ENCODE measurements around the gene JAZF1. TPM values are rescaled to one million over a fixed set of nuclear protein-coding genes. Genes with fewer than 3 reads are reported as not detected.

Gene JAZF1
- total and polyA plus RNA-seq, 2 of the 8 experiments (the other 6 are each of a cell fraction or from before 2014, with no cell fraction given) = 2.6 to 21.8 TPM

GRCh38 chr7:28168393-28169158 lies 12.0 kb downstream of the JAZF1 start:
- peaks cover 2% of the 10 kb centered on the region; the same call in 1 of the 2 replicates for H3K79me1 ChIP-seq (ENCODE audit: low read depth, low read length)
- no peak overlapping the region for H3K27ac ChIP-seq (ENCODE audit: low read depth, low read length)
- peaks cover 0 to 33% of the 10 kb centered on the region in 2 experiments for H3K79me2 ChIP-seq (ENCODE audit: control insufficient read depth in 1 of 2, insufficient read depth in 2 of 2, low read length in 2 of 2)
- H4K8ac ChIP-seq (ENCODE audit: extremely low read depth, insufficient read depth, low read length) = no peak overlapping the region
- H3K36me3 ChIP-seq (ENCODE audit: control insufficient read depth in 2 of 4, insufficient read depth in 4 of 4, low read length in 3 of 4) = no peaks in the 10 kb centered on the region
- H3K27me3 ChIP-seq (replicated peaks in 1 of 4; ENCODE audit: control insufficient read depth in 3 of 4, extremely low read depth in 1 of 4, insufficient read depth in 3 of 4, low read length in 3 of 4) = no peaks in the 10 kb centered on the region
- H2BK15ac ChIP-seq (ENCODE audit: low read length) = no peak overlapping the region
- H3K14ac ChIP-seq (ENCODE audit: insufficient read length) = no peak overlapping the region
- FAIRE-seq (no peak), DNase-seq (ENCODE audit: low read depth in 1 of 2, low spot score in 2 of 2) (no peak)
- H2BK120ac ChIP-seq (replicated peaks; ENCODE audit: low read depth, low read length) = no peak overlapping the region
- no peak overlapping the region for H3K4ac ChIP-seq (replicated peaks; ENCODE audit: insufficient read length, low read depth, low read length)
- no peak overlapping the region for H2BK5ac ChIP-seq (ENCODE audit: low read depth, low read length)
- H3K56ac ChIP-seq (replicated peaks; ENCODE audit: insufficient read length, low read depth, low read length) = no peak overlapping the region
- no peak overlapping the region for H2BK20ac ChIP-seq (ENCODE audit: low read length)
- ChIA-PET CTCF (ENCODE audit: partially characterized antibody) (interaction anchor here (0.7 to 1.5 kb wide), 3 partner anchors 10 to 33 kb away, joined by 3 to 5 read pairs (median 3); no protein-coding TSS in a partner anchor), POLR2A (ENCODE audit: partially characterized antibody) (no interaction called here)
- no peak overlapping the region for H4K5ac ChIP-seq (ENCODE audit: insufficient read length, low read depth, low read length)
- H3K9ac ChIP-seq (replicated peaks in 1 of 4; ENCODE audit: extremely low read depth in 1 of 4, low read depth in 3 of 4, low read length in 3 of 4) = no peak overlapping the region
- H2AFZ ChIP-seq (ENCODE audit: low read length) = no peak overlapping the region
- no peak overlapping the region for H2AK5ac ChIP-seq (ENCODE audit: low read depth, low read length)
- 90% methylated on average over 5 of the region's 5 CpGs; no CpG with 5 or more reads in 1 of the 2 experiments for whole genome bisulfite sequencing, 2 experiments (ENCODE audit: extremely low coverage in 1 of 2, insufficient coverage in 1 of 2, insufficient read length in 1 of 2, insufficient replicate concordance in 2 of 2, low coverage in 1 of 2, low lambda C conversion rate in 2 of 2, missing lambda C conversion rate in 1 of 2)
- H4K20me1 ChIP-seq (replicated peaks in 1 of 2; ENCODE audit: control insufficient read depth in 1 of 2, insufficient read depth in 2 of 2, low read length in 2 of 2) = no peaks in the 10 kb centered on the region
- no peak overlapping the region for H3K23ac ChIP-seq (ENCODE audit: insufficient read length)
- H3K4me1 ChIP-seq (replicated peaks in 1 of 4; ENCODE audit: control insufficient read depth in 3 of 4, insufficient read depth in 4 of 4, low read length in 3 of 4) = peaks cover 0 to 17% (median 10%) of the 10 kb centered on the region in 4 experiments; a peak in 6 of 7 replicates
- H3K18ac ChIP-seq (ENCODE audit: extremely low read depth, low read length) = no peak overlapping the region
- H3K23me2 ChIP-seq (ENCODE audit: low read depth, low read length) = peaks cover 1% of the 10 kb centered on the region; the same call in 1 of the 2 replicates
- no peak overlapping the region for H3K4me3 ChIP-seq (ENCODE audit: extremely low read depth in 1 of 4, insufficient read depth in 2 of 4, low read depth in 3 of 4, low read length in 4 of 4)
- H3K4me2 ChIP-seq (ENCODE audit: insufficient read depth in 1 of 2, low read depth in 2 of 2, low read length in 2 of 2) = no peak overlapping the region
- H4K91ac ChIP-seq (replicated peaks; ENCODE audit: insufficient read length, low read length) = no peak overlapping the region
- H3K9me3 ChIP-seq (ENCODE audit: insufficient read depth in 2 of 2, low read depth in 1 of 2, low read length in 1 of 2) = no peaks in the 10 kb centered on the region
- H2BK12ac ChIP-seq (ENCODE audit: low read depth, low read length) = no peak overlapping the region
- TF ChIP-seq EP300 (IDR thresholded peaks at IDR 0.05; ENCODE audit: borderline replicate concordance in 1 of 2, low read depth in 2 of 2, low read length in 2 of 2) (no peak), HDAC6 (IDR thresholded peaks at IDR 0.05; ENCODE audit: low read depth, low read length) (no peak), ATF3 (IDR thresholded peaks at IDR 0.05; ENCODE audit: insufficient read depth, low read depth, low read length) (no peak), CTBP2 (IDR thresholded peaks at IDR 0.05; ENCODE audit: borderline replicate concordance, insufficient read depth, insufficient read length, low read length) (no peak), CTCF (IDR thresholded peaks at IDR 0.05; ENCODE audit: control extremely low read depth in 1 of 3, insufficient read depth in 1 of 3, low read depth in 1 of 3, low read length in 3 of 3) (no peak), BACH1 (IDR thresholded peaks at IDR 0.05; ENCODE audit: low read length) (no peak), USF2 (IDR thresholded peaks at IDR 0.05; ENCODE audit: low read length) (no peak)

All from H1 (cell line).